T47D (cell line): ENCODE measurements around the gene HECW1.
"Not testable (repeated sequence)": the region's sequence is repeated elsewhere in the genome, so short reads cannot be mapped to it uniquely, and the experiment has no call there.

Experiments used
- DNase-seq, 2 experiments: peaks; one replicate each; pipeline versions ENCODE4 v3.0.0 to v3.0.0-alpha.2; 2011 to 2012; ENCODE audit warnings: low read depth in 1 of 2, low spot score in 1 of 2
- JUND ChIP-seq: IDR thresholded peaks from 2 replicates; pipeline ENCODE4 v1.6.1; 2012; ENCODE audit warnings: low read depth
- in situ Hi-C: cut with HindIII; loops from 2 replicates; pipeline ENCODE4 v1.10.0; 2016; ENCODE audit warnings: low sequenced_read_pairs, low pct_unique_long_range_greater_than_20kb

HECW1 gene

GRCh38 chr7:43588477-43589132 is 476.2 kb downstream of the HECW1 start:
- in situ Hi-C loops, result no loop called here
- DNase-seq, result no peak
- TF ChIP-seq JUND, result no peak

GRCh38 chr7:43589133-43589478 is 476.7 kb downstream of the HECW1 start:
- DNase-seq, result no peak
- in situ Hi-C loops, result no loop called here
- TF ChIP-seq JUND, result no peak

DNA sequence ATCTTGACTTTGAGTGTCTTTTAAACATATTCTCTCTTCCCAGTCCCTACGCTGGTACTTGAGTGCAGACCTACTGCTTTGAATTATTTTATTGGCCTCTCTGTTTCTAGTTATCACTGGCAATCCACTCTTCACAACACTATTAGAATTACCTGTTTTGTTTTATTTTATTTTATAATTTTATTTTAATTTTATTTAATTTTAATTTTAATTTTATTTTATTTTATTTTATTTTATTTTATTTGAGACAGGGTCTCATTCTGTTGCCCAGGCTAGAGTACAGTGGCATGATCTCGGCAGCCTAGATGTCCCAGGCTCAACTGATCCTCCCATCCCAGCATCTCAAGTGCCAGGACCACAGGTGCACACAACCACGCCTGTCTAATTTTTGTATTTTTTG is 477.3 kb downstream of the HECW1 start:
- no peak for DNase-seq
- TF ChIP-seq JUND, result no peak
- in situ Hi-C loops, result no loop called here

- DNase-seq, result no peak
- in situ Hi-C loops, result no loop called here
- no peak for TF ChIP-seq JUND
Observed at GRCh38 chr7:43590862-43591557, 478.6 kb downstream of the HECW1 start.

- no peak for TF ChIP-seq JUND
- in situ Hi-C loops, result no loop called here
- DNase-seq, result no peak
Observed at GRCh38 chr7:43591558-43592180, 479.2 kb downstream of the HECW1 start.

DNA sequence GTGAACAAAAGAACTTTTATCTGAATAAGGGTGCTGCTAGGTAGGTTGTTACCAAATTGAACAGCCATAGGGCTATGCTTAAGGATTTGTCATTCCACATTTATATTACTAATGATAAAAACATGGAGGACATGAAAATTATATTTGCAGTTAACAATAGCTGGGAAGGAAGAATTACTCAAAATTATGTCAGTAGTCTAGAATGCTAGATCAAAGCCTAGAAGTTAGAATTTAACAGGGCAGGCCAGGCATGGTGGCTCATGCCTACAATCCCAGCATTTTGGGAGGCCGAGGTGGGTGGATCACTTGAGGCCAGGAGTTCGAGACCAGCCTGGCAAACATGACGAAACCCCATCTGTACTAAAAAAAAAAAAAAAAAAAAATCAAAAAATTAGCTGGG is 479.9 kb downstream of the HECW1 start:
- TF ChIP-seq JUND, result no peak
- no peak for DNase-seq
- in situ Hi-C loops, result no loop called here

DNA sequence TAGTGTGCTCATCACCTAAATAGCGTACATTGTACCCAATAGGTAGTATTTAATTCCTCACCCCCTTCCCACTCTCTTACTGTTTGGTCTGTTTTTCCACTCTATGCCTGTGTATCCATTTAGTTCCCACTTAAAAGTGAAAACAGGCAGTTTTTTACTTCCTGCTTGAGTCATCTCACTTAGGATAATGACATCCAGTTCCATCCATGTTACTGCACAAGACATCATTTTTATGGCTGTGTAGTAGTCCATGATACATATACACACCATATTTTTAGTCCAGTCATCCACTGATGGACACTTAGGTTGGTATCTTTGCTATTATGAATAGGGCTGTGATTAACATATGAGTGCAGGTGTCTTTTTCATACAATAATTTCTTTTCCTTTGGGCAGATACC is 480.6 kb downstream of the HECW1 start:
- DNase-seq, result no peak
- no peak for TF ChIP-seq JUND
- in situ Hi-C loops, result no loop called here

- in situ Hi-C loops, result no loop called here
- TF ChIP-seq JUND, result no peak
- DNase-seq, result no peak
Observed at GRCh38 chr7:43594020-43594419, 481.6 kb downstream of the HECW1 start.

DNA sequence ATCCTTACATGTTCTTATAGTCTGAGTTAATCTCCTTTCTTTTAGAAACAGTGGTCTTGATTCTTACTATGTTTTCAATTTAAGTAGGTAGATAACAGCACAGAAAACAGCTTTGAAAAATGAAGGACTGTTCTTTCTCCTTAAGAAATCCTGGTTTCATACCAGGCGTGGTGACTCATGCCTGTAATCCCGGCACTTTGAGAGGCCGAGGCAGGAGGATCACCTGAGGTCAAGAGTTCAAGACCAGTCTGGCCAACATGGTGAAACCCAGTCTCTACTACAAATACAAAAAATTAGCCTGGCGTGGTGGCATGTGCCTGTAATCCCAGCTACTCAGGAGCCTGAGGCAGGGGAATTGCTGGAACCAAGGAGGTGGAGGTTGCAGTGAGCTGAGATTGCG is 484.0 kb downstream of the HECW1 start:
- DNase-seq, in situ Hi-C loops: not testable (repeated sequence)

- DNase-seq, result no peak
- no peak for TF ChIP-seq JUND
- in situ Hi-C loops, result no loop called here
Observed at GRCh38 chr7:43600056-43600455, 487.6 kb downstream of the HECW1 start.

- in situ Hi-C loops, result no loop called here
Observed at GRCh38 chr7:43602256-43602655, 489.8 kb downstream of the HECW1 start.

DNA sequence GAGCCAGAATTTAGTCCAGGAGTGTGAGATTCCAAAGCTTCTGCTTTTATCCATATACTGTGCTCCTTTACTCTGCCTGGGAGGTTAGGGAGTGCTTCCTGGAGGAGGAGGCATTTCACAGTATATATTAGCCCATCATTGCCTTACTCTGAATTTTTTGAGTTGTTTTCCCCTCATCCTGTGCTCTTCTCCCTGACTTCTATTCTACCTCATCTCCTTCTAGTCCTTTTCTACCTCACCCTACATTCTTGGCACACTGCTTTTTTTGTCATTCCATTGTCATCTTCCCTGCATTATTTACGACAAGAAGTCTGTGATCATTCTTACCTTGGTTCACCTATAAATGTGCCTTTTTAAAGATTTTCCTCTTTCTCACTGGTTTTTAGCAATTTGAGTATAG is 491.8 kb downstream of the HECW1 start:
- in situ Hi-C loops, result no loop called here
- DNase-seq, result no peak
- no peak for TF ChIP-seq JUND

More at GRCh38 chr7:43602256-43602655, 489.8 kb downstream of the HECW1 start:
- DNase-seq, result no peak
- TF ChIP-seq JUND, result no peak

- DNase-seq, result no peak
- TF ChIP-seq JUND, result no peak
- in situ Hi-C loops, result no loop called here
Observed at GRCh38 chr7:43609097-43609496, 496.6 kb downstream of the HECW1 start.
